Cardiac muscle cell (in vitro differentiated cells and primary cell): ENCODE data around the gene CD69. TPM values are rescaled to one million over a fixed set of nuclear protein-coding genes. Genes with fewer than 3 reads are reported as not detected.

Experiments used
- DNase-seq, 2 donors: peaks; one replicate each; pipeline versions ENCODE4 v3.0.0 to v3.0.0-alpha.2; 2010 to 2017; ENCODE audit warnings: low read depth in 1 of 2, low spot score in 1 of 2
- H3K27ac ChIP-seq: fragments of 200-600 bp; sonication (generic); 2 replicates; pipeline ENCODE4 v1.5.1; 2016
- H3K27me3 ChIP-seq: fragments of 200-600 bp; sonication (generic); 2 replicates; pipeline ENCODE4 v1.6.0; 2016; ENCODE audit warnings: control low read depth
- H3K36me3 ChIP-seq: fragments of 200-600 bp; sonication (generic); 2 replicates; pipeline ENCODE4 v1.5.1; 2016; ENCODE audit warnings: control low read depth
- H3K4me1 ChIP-seq: fragments of 200-600 bp; sonication (generic); 2 replicates; pipeline ENCODE4 v1.8.1; 2017; ENCODE audit warnings: low read depth, mild to moderate bottlenecking, mixed run types
- H3K4me3 ChIP-seq: fragments of 200-600 bp; sonication (generic); 2 replicates; pipeline ENCODE4 v1.5.1; 2016; ENCODE audit warnings: mild to moderate bottlenecking
- H3K9me3 ChIP-seq: fragments of 200-600 bp; sonication (generic); 2 replicates; pipeline ENCODE4 v1.5.1; 2017; ENCODE audit warnings: low read depth, mild to moderate bottlenecking, control low read depth
- polyA plus RNA-seq: library from polyadenylated mRNA; unstranded; fragments of >200 nt; fragmentation: Nextera tagmentation; extraction: Ambion mirVana; gene quantifications from 2 replicates; pipeline ENCODE4 v1.2.1, GENCODE V29; 2016
- total RNA-seq: library from RNA; depleted of rRNA; stranded (reverse); fragments of >200 nt; gene quantifications from 2 replicates; pipeline ENCODE4 v1.2.3, GENCODE V29; 2016
- TF ChIP-seq, protein P1 (sequence below): IDR thresholded peaks from 2 replicates; pipeline ENCODE4 v1.5.1; 2012; ENCODE audit warnings: low read depth, mild to moderate bottlenecking, low read length

Gene CD69
- total and polyA plus RNA-seq, 2 experiments from 2014 or later = not detected

DNA sequence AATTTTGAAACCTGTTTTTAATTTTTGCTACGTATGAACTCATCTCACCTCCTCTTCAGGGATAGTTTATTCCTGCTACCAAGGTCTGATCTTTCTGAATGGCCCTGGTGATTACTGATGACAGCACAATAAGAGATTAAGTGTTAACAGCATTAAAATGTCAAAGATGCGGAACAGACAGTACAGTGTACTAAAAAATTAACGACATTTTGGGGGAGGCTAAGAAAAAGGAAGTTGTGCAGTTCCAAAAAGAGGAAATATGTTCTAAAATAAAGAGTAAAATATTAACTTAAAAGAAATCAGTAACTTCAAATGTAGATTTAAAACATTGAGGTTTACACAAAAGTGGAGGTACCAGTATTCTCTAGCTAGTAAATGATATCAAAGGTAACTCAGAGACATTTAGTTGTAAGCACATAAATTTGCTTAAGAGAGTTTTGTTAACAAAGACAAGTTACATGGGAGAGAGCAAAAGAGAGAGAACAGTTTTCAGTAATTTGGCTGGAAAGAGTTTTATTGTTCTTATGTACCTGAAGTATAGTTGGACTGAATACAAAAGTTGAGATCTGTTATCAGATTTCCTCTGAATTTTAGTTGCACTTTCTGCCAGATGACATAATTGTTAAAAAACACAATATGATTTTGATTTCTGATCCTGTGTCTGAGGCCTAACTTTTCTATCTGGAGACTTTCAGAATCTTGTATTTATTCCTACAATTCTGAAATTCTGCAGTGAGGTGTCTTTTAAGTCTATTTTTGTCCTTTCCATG is 23.6 kb downstream of the CD69 start:
- Histone ChIP-seq H3K27ac (no peak overlapping the region), H3K9me3 (no peaks in the 10 kb centered on the region), H3K36me3 (no peaks in the 10 kb centered on the region), H3K4me1 (no peaks in the 10 kb centered on the region), H3K4me3 (no peak overlapping the region), H3K27me3 (no peaks in the 10 kb centered on the region)
- no peak for DNase-seq
- TF ChIP-seq, protein P1, sequence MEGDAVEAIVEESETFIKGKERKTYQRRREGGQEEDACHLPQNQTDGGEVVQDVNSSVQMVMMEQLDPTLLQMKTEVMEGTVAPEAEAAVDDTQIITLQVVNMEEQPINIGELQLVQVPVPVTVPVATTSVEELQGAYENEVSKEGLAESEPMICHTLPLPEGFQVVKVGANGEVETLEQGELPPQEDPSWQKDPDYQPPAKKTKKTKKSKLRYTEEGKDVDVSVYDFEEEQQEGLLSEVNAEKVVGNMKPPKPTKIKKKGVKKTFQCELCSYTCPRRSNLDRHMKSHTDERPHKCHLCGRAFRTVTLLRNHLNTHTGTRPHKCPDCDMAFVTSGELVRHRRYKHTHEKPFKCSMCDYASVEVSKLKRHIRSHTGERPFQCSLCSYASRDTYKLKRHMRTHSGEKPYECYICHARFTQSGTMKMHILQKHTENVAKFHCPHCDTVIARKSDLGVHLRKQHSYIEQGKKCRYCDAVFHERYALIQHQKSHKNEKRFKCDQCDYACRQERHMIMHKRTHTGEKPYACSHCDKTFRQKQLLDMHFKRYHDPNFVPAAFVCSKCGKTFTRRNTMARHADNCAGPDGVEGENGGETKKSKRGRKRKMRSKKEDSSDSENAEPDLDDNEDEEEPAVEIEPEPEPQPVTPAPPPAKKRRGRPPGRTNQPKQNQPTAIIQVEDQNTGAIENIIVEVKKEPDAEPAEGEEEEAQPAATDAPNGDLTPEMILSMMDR = no peak

DNA sequence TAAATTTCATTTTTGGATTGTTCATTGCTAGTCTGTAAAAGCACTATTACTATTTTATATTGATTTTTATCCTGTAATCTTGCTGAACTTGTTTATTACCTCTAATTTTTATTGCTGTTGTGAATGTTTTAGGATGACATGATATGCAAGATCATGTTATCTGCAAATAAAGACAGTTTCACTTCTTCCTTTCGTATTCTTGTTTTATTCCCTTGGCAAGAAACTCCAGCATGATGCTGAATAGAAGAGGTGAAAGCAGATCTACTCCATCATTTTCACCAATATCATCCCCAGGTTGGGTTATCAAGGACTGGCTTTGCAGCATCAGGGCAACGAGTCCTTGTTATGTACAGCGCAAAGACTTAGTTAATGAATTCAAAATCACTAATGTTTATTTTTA is 25.1 kb downstream of the CD69 start:
- DNase-seq = no peak
- H3K27me3 ChIP-seq = no peaks in the 10 kb centered on the region
- H3K36me3 ChIP-seq = no peaks in the 10 kb centered on the region
- no peak overlapping the region for H3K4me3 ChIP-seq
- H3K4me1 ChIP-seq = no peaks in the 10 kb centered on the region
- TF ChIP-seq, protein P1 = no peak
- no peak overlapping the region for H3K27ac ChIP-seq
- H3K9me3 ChIP-seq = no peaks in the 10 kb centered on the region

DNA sequence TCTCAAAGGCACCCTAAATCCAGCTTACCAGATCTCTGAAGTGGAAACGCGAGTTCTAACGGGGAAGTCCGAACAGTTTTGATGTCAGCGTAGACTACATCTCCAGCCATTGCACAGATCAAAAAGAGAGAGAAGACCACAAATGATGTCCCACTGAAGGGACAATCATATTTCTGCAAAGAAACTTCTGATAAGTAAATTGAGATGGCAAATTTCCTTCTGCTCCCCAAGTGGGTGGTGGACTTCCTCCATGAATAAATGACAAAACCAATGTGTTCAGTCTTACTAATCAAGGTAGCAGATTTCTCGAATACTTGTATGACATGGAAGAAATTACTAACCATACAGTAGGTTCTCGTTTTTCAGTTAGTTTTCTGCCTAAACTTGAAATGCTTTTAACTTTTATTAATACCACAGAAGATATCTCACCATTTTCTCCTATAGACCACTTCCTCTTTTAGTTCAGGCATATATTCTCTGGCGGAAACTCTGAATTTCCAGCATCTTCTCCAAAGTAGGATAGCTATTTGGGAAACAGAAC is 27.7 kb downstream of the CD69 start, which contains the start of gene CLECL1:
Gene CLECL1, minus strand, starts transcription at position 177 of the 541 bp plus-strand sequence.
- TF ChIP-seq, protein P1 = no peak
- DNase-seq = no peak

DNA sequence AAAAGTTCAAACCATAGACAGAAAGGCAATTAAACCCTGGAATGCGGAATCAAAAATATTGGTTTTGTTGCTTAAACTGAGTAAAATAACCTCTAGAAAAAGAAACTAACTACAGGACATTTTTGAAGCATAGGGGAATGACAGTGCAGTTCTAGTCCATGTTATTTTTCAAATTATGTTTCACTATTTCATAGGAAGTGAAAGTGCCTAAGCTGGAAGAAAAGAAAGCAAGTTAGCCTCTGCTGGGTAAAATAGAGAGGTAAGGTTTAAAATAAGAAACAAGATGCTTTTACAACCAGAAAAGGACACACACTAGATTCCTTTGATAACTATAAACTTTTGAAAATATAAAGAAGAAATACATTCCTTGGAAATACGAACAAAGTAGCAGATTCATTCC is 28.9 kb downstream of the CD69 start:
- TF ChIP-seq, protein P1 = no peak
- DNase-seq = no peak
- no peaks in the 10 kb centered on the region for H3K4me1 ChIP-seq
- H3K4me3 ChIP-seq = no peak overlapping the region
- H3K27ac ChIP-seq = no peak overlapping the region
- no peaks in the 10 kb centered on the region for H3K27me3 ChIP-seq
- no peaks in the 10 kb centered on the region for H3K9me3 ChIP-seq
- no peaks in the 10 kb centered on the region for H3K36me3 ChIP-seq

More for the DNA sequence above, 27.7 kb downstream of the CD69 start, which contains the start of gene CLECL1:
- Histone ChIP-seq H3K27me3 (no peaks in the 10 kb centered on the region), H3K9me3 (no peaks in the 10 kb centered on the region), H3K36me3 (no peaks in the 10 kb centered on the region), H3K4me1 (no peaks in the 10 kb centered on the region), H3K4me3 (no peak within 1 kb of the TSS), H3K27ac (no peak within 1 kb of the TSS)

DNA sequence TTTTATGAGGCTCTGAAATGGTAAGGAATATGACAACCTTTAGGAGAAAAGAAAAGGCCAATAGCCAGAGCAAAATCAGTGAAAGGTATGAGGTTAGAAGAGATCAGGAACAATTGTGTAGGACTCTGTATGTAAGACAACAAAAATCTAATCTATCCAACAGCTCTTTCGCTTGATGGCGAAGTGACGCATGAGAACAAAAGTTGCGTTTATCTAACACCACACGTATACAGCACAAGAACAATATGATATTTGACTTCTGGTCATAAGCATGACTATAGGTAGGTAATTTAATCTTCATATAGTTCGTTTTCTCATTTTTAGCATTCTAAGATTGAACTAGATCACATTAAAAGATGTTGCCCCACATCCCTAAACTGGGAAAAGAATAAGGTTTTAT is 29.3 kb downstream of the CD69 start:
- Histone ChIP-seq H3K4me3 (no peak overlapping the region), H3K27me3 (no peaks in the 10 kb centered on the region), H3K27ac (no peak overlapping the region), H3K9me3 (no peaks in the 10 kb centered on the region), H3K36me3 (no peaks in the 10 kb centered on the region), H3K4me1 (no peaks in the 10 kb centered on the region)
- DNase-seq = no peak
- TF ChIP-seq, protein P1 = no peak
